Measurements from ENCODE around the gene BUB3.

DNA sequence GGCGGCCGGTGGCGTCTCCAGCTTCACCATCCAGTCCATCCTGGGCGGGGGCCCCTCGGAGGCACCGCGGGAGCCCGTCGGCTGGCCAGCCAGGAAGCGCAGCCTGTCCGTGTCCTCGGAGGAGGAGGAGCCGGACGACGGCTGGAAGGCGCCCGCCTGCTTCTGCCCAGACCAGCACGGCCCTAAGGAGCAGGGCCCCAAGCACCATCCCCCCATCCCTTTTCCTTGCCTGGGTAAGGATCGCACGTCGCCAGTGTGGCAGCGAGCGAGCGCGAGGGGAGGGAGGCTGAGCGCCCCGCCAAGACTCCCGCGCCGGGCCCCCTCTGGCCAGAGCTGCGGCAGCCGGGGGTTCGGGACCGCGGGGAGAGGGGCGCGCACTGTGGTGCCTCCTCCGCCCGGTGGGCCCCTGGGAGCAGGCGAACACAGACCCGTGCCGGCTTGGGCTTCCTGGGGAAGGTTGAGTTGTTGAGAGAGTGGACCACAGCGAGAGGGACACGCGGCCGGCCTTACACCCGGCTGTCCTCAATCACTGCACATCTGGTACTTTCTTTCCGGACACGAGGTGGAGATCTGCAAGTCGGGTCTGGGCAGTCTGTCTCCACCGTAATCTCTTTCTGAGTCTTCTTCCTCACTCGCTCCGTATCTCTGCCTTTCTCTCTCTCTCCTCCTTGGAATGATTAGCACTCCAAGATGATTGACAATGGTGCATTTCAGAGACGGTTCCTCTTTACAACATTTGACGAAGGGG, 5.6 kb upstream of the BUB3 start:
- TF ChIP-seq, protein P1, sequence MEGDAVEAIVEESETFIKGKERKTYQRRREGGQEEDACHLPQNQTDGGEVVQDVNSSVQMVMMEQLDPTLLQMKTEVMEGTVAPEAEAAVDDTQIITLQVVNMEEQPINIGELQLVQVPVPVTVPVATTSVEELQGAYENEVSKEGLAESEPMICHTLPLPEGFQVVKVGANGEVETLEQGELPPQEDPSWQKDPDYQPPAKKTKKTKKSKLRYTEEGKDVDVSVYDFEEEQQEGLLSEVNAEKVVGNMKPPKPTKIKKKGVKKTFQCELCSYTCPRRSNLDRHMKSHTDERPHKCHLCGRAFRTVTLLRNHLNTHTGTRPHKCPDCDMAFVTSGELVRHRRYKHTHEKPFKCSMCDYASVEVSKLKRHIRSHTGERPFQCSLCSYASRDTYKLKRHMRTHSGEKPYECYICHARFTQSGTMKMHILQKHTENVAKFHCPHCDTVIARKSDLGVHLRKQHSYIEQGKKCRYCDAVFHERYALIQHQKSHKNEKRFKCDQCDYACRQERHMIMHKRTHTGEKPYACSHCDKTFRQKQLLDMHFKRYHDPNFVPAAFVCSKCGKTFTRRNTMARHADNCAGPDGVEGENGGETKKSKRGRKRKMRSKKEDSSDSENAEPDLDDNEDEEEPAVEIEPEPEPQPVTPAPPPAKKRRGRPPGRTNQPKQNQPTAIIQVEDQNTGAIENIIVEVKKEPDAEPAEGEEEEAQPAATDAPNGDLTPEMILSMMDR (conservative IDR thresholded peaks at IDR 0.05), result no peak
- no peak for TF ChIP-seq ZFX (IDR thresholded peaks at IDR 0.05)

All from C4-2B (cell line).